Common myeloid progenitor, CD34-positive (primary cell): ENCODE measurements around the gene TYSND1.

Experiments used
- CTCF ChIA-PET: fragments of 350-600 bp; sonication (Branson Sonifier 250); formaldehyde crosslinking; loops from one replicate; lab custom pipeline; 2021; ENCODE audit warnings: antibody characterized with exemption; lab: Charles Lee
- POLR2A ChIA-PET: fragments of 350-600 bp; sonication (Branson Sonifier 250); formaldehyde crosslinking; loops from one replicate; lab custom pipeline; 2021; ENCODE audit warnings: antibody characterized with exemption; lab: Charles Lee
- DNase-seq, 3 donors: peaks; one replicate each; pipeline versions ENCODE4 v3.0.0 to v3.0.0-alpha.2; 2013
- H3K27ac ChIP-seq, 2 experiments: 1 replicate in 1 of 2; 2 replicates in 1 of 2; pipeline ENCODE4 v1.7.0; 2013; ENCODE audit warnings: inconsistent platforms in 2 of 2, low read length in 2 of 2, mild to moderate bottlenecking in 2 of 2, low read depth in 1 of 2, moderate library complexity in 1 of 2; ENCODE audit not compliant: severe bottlenecking in 2 of 2, insufficient read depth in 1 of 2, poor library complexity in 1 of 2
- H3K27me3 ChIP-seq, 5 experiments: replicated peaks in 2 of 5; 1 replicate in 3 of 5; 2 replicates in 2 of 5; pipeline versions ENCODE4 v1.6.1 to v1.7.0; 2013; ENCODE audit warnings: low read length in 4 of 5, mild to moderate bottlenecking in 2 of 5, moderate library complexity in 2 of 5, inconsistent platforms in 1 of 5; ENCODE audit not compliant: insufficient read depth in 5 of 5, control insufficient read depth in 4 of 5
- H3K36me3 ChIP-seq, 4 experiments: 1 replicate in 2 of 4; 2 replicates in 2 of 4; pipeline versions ENCODE4 v1.6.1 to v1.7.0; 2013; ENCODE audit warnings: low read length in 3 of 4, control low read depth in 1 of 4, mild to moderate bottlenecking in 1 of 4; ENCODE audit not compliant: control insufficient read depth in 4 of 4, insufficient read depth in 4 of 4
- H3K4me1 ChIP-seq, 4 experiments: 1 replicate in 3 of 4; 2 replicates in 1 of 4; pipeline versions ENCODE4 v1.6.1 to v1.7.1; 2013; ENCODE audit warnings: low read length in 3 of 4, mild to moderate bottlenecking in 3 of 4, control low read depth in 1 of 4, inconsistent platforms in 1 of 4, moderate library complexity in 1 of 4; ENCODE audit not compliant: control insufficient read depth in 4 of 4, insufficient read depth in 4 of 4; ENCODE audit errors: control extremely low read depth in 1 of 4
- H3K4me3 ChIP-seq, 7 experiments: 1 replicate in 4 of 7; 2 replicates in 3 of 7; pipeline versions ENCODE4 v1.5.1 to v1.7.0; 2013; ENCODE audit warnings: mild to moderate bottlenecking in 7 of 7, low read length in 6 of 7, moderate library complexity in 6 of 7, inconsistent platforms in 2 of 7, low read depth in 2 of 7, control low read depth in 1 of 7; ENCODE audit not compliant: insufficient read depth in 4 of 7, control insufficient read depth in 1 of 7; ENCODE audit errors: extremely low read depth in 1 of 7
- H3K9me3 ChIP-seq, 5 experiments: 1 replicate in 4 of 5; 2 replicates in 1 of 5; pipeline versions ENCODE4 v1.6.1 to v1.7.1; 2013; ENCODE audit warnings: low read length in 4 of 5, mild to moderate bottlenecking in 2 of 5, inconsistent platforms in 1 of 5, low read depth in 1 of 5, moderate library complexity in 1 of 5; ENCODE audit not compliant: control insufficient read depth in 4 of 5, insufficient read depth in 2 of 5; ENCODE audit errors: control extremely low read depth in 1 of 5
- WGBS: methylation state at CpG from one replicate; pipeline ENCODE4 v1.1.5; 2013; ENCODE audit not compliant: insufficient coverage; 5-methylcytosine and 5-hydroxymethylcytosine counted together

Gene TYSND1

GRCh38 chr10:70115948-70116682 is 30.4 kb downstream of the TYSND1 start:
- WGBS: 56% methylated on average over 10 of the region's 12 CpGs
- Histone ChIP-seq H3K9me3 (no peaks in the 10 kb centered on the region), H3K4me3 (no peak overlapping the region), H3K27ac (no peak overlapping the region), H3K36me3 (peaks cover 0 to 3% (median 1%) of the 10 kb centered on the region in 4 experiments), H3K27me3 (peaks cover 0 to 8% (median 0%) of the 10 kb centered on the region in 5 experiments), H3K4me1 (peaks cover 0 to 1% (median 0%) of the 10 kb centered on the region in 4 experiments)
- CTCF ChIA-PET: interaction anchor here (0.8 to 6.1 kb wide), 19 partner anchors 8 to 248 kb away, joined by 3 to 92 read pairs (median 5); partner anchors contain the start of gene TYSND1
- POLR2A ChIA-PET: interaction anchor here (0.6 kb wide), 1 partner anchor 629 kb away, joined by 3 read pairs; no protein-coding TSS in a partner anchor
- DNase-seq: peak; percentile 25 to 48 (median 45)

DNA sequence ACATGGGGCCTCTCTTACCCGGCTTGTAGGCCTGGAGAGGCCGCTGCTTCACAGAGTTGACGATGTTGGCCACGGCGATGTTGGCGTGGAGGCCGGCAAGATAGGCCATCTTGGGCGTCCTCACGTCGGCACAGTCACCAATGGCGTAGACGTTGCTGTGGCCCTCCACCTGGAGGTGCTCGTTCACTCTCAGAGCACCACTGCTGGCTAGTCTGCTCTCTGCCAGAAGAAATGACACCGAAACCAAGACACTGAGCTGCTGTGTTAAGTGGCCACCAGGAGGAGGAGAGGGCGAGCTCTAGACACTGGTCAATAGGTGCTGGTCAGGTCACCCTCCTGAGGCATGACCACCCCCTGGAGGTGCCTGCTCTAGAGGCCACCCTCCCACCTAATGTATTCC is 31.6 kb downstream of the TYSND1 start:
- no peaks in the 10 kb centered on the region for H3K9me3 ChIP-seq
- H3K36me3 ChIP-seq: peaks cover 0 to 3% (median 1%) of the 10 kb centered on the region in 4 experiments
- peaks cover 0 to 1% (median 0%) of the 10 kb centered on the region in 4 experiments for H3K4me1 ChIP-seq
- H3K27me3 ChIP-seq: peaks cover 0 to 8% (median 0%) of the 10 kb centered on the region in 5 experiments
- WGBS: over 99% methylated on average over 14 of the region's 15 CpGs
- DNase-seq: no peak
- no peak overlapping the region for H3K27ac ChIP-seq
- ChIA-PET CTCF (interaction anchor here (1.0 to 6.1 kb wide), 10 partner anchors 12 to 770 kb away, joined by 3 to 92 read pairs (median 6); partner anchors contain the start of gene TYSND1), POLR2A (no interaction called here)
- H3K4me3 ChIP-seq: no peak overlapping the region

DNA sequence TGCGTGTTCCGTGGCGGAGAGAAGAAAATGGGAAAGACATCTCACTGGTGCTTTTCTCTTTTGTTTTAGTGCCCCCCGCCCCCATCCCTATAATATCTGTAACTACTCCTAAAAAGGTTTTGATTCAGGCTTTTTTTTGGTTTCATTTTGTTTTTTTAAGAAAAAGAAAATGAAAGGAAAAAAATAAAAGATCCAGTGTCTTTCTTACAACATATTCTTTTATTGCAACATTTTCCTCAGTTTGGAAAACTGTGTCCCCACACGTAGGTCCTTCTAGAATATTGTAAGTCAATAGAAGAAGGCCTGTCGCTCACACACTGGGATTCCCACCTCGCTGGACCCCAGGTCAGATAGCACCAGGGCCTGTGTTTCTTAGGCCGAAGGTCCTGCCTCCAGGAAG is 34.4 kb downstream of the TYSND1 start:
- H3K4me3 ChIP-seq: no peak overlapping the region
- 100% methylated on average over 3 of the region's 8 CpGs for WGBS
- ChIA-PET CTCF (no interaction called here), POLR2A (no interaction called here)
- peaks cover 0 to 3% (median 0%) of the 10 kb centered on the region in 5 experiments for H3K27me3 ChIP-seq
- H3K9me3 ChIP-seq: no peaks in the 10 kb centered on the region
- H3K36me3 ChIP-seq: peaks cover 0 to 4% (median 1%) of the 10 kb centered on the region in 4 experiments
- no peak overlapping the region for H3K27ac ChIP-seq
- H3K4me1 ChIP-seq: peaks cover 0 to 1% (median 0%) of the 10 kb centered on the region in 4 experiments
- DNase-seq: no peak

GRCh38 chr10:70111496-70111895 is 35.0 kb downstream of the TYSND1 start:
- peaks cover 0 to 4% (median 1%) of the 10 kb centered on the region in 4 experiments for H3K36me3 ChIP-seq
- CTCF ChIA-PET: no interaction called here

DNA sequence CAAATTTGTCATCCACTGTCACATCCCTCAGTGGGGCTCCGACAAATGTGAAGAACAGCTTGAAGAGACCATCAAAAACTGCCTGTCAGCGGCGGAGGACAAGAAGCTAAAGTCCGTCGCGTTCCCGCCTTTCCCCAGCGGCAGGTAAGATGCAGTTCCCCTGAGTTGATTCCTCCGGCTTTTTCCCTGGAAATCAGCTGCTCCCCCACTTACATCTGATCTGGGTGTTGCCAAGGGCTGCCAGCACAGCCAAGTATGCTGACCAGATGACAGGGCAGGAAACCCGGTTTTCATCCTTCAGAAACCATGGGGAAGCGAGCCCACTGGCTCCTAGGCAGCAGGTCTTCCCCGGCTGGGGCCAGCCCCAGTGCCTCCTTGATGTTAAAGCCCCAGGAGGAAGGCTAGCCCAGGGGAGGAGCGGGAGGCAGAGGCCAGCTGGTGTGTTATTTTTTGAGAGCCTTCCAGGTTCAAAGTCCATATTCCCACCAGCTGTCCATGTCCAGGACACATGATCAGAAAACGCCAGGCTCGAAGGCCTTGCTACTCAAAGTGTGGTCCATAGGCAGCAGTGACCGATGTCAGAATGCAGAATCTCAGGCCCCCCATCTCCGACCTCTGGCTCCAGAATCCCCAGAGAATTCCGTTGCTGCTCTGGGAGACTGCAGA is 37.3 kb downstream of the TYSND1 start:
- peaks cover 0 to 4% (median 1%) of the 10 kb centered on the region in 4 experiments for H3K36me3 ChIP-seq
- no peak overlapping the region for H3K4me3 ChIP-seq
- CTCF ChIA-PET: interaction anchor here (0.9 to 7.2 kb wide), 6 partner anchors 9 to 37 kb away, joined by 3 to 45 read pairs (median 7); partner anchors contain the start of gene TYSND1
- H3K4me1 ChIP-seq: no peaks in the 10 kb centered on the region
- H3K27ac ChIP-seq: no peak overlapping the region
- WGBS: 97% methylated on average over 18 of the region's 18 CpGs
- no peaks in the 10 kb centered on the region for H3K27me3 ChIP-seq
- no peaks in the 10 kb centered on the region for H3K9me3 ChIP-seq
- DNase-seq: no peak
- POLR2A ChIA-PET: no interaction called here

More at GRCh38 chr10:70111496-70111895, 35.0 kb downstream of the TYSND1 start:
- H3K9me3 ChIP-seq: no peaks in the 10 kb centered on the region
- POLR2A ChIA-PET: no interaction called here
- H3K27me3 ChIP-seq: no peaks in the 10 kb centered on the region
- H3K27ac ChIP-seq: no peak overlapping the region
- no peak for DNase-seq
- 96% methylated on average over 20 of the region's 22 CpGs for WGBS
- no peak overlapping the region for H3K4me3 ChIP-seq
- peaks cover 0 to 1% (median 0%) of the 10 kb centered on the region in 4 experiments for H3K4me1 ChIP-seq

DNA sequence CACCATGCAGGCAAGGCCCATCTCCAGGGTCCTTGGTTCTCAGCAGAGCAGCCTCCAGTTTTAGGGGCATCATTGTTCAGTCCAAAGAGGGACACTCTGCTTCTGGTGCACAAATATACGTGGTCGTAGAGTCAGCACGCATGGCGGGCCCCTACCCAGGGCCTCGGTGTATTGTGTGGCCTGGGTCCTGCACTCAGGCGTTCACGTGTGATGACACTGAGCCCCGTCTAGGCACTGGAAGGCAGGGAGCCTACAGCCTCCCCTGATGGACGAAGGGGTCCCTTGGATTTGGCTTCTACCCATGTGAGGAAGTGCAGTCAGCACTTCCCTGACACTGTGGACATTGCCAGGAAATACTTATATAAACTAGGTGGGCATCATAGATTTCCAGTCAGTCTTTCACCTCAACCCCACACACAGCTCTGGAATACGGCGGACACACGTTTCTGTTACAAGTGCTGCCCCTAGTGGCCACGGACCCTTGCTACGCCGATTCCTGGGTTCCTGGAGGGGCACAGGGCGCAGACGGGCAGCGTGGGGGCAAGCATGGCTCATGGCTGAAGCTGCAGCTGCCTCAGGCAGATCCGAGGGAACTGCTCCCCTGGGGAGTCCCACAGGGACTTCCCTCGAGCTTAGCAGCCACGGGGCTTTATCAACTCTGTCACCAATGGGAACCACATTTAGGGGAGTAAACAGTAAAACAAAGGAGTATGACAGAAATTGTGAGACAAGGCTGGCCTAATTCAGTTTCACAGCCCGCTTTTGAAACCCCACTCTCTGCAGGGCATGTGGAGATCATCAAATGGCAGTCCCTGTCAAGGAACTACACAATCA is 39.3 kb downstream of the TYSND1 start:
- Histone ChIP-seq H3K4me3 (no peak overlapping the region), H3K36me3 (peaks cover 0 to 1% (median 0%) of the 10 kb centered on the region in 4 experiments), H3K27me3 (no peaks in the 10 kb centered on the region), H3K27ac (no peak overlapping the region), H3K9me3 (no peaks in the 10 kb centered on the region), H3K4me1 (no peaks in the 10 kb centered on the region)
- POLR2A ChIA-PET: interaction anchor here (0.5 kb wide), 1 partner anchor 266 kb away, joined by 3 read pairs; no protein-coding TSS in a partner anchor
- CTCF ChIA-PET: interaction anchor here (3.8 to 7.2 kb wide), 2 partner anchors 11 to 12 kb away, joined by 15 to 45 read pairs; no protein-coding TSS in a partner anchor
- 83% methylated on average over 19 of the region's 22 CpGs for WGBS
- DNase-seq: peak in 2 of 3 donors; percentile 10 to 17
